GM19397 (cell line): ENCODE measurements around the gene INPP5E.

ENCODE experiments used
- ATAC-seq: cut with Tn5 transposase; IDR thresholded peaks from one replicate; pipeline ENCODE4 v1.9.1; 2021; ENCODE audit warnings: mild to moderate bottlenecking, moderate library complexity; ENCODE audit not compliant: unreplicated experiment

INPP5E gene

DNA sequence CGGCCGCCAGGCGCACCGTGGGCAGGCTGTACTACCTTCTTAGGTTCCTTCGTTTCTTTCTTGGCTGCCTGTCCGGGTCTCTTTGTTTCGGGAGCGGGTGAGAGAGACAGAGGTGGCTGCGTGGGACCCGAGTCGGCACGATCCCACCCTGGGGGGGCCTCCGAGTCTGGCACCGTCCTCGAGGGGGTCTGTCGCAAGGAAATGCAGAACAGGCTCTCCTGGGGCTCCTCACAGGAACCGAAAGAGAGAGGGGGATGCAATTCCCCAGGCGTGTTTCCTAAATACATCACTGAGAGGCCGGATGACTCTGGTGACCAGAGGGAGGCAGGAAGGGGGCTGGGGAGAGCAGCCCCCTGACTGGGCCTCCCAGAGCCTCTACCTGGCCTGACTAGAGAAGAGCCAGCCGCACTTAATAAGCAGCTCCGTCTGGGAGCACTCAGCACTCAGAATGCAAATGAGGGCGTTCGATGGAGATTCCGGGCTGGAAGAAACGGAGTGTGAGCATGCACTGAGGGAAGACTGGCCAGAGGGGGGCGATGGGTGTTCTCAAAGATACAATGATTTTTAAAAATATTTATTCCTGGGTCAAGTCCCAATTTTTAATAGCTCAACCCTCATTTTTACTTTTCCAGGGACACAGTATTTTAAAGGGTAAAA lies 11.7 kb upstream of the INPP5E start:
- ATAC-seq, result no peak

DNA sequence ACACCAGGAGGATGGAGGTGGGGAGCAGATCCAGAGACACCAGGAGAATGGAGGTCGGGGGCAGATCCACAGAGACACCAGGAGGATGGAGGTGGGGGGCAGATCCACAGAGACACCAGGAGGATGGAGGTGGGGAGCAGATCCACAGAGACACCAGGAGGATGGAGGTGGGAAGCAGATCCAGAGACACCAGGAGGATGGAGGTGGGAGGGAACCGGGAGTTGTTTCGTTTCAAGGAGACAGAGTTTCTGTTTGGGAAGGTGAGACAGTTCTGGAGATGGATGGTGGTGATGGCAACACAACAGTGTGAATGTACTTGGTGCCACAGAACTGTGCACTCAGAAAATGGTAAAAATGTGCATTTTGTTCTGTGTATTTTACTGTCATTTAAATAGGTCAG lies 9.0 kb upstream of the INPP5E start:
- no peak for ATAC-seq

DNA sequence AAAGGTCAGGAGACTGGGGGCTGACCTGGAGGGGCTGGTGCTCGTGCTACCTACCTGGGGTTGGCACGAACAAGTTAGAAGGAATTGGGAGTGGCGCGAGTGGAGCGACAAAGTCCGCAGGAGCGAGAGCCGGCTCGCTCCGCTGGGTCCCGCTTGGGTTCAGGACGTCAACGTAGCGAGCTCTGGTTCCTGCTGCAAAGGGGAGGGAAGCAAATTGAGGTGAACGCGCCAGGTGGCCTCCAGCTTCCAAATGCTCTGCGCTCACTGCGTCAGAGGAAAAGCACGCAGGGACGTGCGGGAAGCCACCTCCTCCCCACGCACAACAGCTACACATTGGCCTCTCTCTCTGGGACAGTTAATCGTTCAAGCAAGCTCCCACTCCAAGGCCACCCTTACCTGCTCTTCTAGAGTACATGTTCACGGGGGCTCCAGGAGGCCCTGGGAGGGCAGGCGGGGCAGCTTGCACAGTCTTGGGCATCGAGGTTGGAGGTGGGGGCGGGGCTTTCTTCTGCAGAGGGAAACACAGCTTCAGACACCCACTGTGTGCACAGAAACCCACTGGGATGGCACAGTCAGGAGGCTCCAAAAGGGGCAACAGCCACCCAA lies 7.6 kb upstream of the INPP5E start:
- ATAC-seq, result no peak

DNA sequence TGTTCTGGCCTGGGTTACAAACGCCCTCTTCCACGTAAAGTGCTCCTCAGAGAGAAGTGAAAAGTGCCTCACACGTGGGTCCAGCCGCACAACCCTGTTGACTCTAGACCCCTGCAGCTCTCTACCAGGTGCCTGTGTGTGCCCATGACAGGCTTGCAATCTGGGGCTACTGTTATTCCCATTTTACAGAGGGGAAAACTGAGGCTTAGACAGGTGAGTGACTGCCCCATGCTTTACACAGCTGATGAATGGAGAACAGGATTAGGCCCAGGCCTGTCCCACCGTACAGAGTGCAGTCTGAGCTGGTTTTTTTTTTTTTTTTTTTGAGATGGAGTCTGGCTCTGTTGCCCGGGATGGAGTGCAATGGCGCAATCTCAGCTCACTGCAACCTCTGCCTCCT lies 6.2 kb upstream of the INPP5E start:
- no peak for ATAC-seq

DNA sequence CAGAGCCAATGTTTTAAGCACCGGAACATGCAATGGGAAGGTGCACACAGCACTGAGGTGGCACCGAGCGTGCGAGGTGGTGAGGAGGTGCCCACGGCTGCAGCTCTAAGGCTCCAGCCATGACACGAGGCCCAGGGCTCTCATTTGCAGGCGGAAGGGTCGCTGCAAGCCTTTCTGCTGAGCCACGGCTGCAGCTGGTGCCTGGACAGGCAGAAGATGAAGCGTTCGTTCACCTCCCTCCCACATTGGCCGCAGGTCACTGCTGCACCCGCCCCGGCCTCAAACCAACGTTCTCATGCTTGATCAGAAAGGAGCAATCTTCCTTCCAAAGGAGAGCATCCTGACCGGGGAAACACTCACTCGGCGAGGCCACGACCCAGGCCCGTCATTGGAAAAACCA lies 4.5 kb upstream of the INPP5E start:
- ATAC-seq, result no peak

DNA sequence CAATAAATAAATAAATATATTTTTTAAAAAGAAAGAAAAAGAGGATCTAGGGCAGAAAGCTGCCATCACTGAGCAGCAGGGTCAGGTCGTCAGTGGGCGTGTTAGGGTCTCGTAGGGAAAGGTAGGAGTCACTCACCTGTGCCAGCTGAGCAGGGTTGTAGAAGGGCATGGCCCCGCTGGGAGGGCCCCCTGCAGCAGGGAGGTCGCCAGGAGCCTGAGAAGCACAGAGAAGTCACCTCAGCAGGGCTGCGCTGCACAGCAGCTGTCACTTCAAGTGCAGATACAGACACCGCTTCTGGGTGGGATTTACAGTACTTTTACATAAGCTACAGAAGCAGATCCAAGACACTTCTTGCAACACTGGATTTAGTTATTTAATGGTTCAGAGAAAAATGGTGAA lies 4.0 kb upstream of the INPP5E start:
- ATAC-seq, result no peak

DNA sequence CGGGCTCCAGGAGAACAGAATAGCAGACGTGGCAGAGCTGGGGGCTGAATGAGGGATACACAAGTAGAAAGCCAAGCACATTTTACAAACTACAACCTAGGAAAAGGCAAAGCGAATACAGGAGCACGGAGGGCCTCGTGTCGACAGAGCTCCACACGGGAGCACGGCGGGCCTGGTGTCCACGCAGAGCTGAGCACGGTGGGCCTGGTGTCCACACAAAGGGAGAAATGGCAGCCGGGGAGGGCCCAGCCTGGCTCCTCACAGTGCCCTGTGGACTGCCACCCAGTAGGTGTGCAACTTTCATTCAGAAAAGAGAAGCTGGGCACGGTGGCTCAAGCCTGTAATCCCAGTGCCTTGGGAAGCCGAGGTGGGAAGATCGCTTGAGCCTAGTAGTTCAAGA lies 3.4 kb upstream of the INPP5E start:
- ATAC-seq, result no peak

DNA sequence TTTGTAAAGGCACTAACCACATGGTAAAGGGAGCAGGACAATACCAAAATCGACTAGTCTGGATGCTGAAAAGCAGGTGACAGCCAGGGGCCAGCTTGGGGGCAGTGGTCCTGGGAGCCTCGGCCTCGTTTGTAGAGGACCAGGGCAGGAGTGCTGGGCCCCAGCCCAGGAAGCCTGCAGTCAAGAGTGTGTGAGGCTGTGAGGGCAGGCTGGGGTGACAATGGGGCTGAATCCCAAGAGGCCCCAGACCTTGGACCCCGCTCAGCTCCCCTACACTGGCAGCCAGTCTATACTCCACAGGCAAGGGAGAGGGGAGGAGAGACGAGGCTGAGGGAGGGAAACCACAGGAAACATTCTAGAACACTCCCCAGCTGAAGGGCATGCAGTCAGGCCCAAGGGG lies 2.6 kb upstream of the INPP5E start:
- ATAC-seq, result no peak

DNA sequence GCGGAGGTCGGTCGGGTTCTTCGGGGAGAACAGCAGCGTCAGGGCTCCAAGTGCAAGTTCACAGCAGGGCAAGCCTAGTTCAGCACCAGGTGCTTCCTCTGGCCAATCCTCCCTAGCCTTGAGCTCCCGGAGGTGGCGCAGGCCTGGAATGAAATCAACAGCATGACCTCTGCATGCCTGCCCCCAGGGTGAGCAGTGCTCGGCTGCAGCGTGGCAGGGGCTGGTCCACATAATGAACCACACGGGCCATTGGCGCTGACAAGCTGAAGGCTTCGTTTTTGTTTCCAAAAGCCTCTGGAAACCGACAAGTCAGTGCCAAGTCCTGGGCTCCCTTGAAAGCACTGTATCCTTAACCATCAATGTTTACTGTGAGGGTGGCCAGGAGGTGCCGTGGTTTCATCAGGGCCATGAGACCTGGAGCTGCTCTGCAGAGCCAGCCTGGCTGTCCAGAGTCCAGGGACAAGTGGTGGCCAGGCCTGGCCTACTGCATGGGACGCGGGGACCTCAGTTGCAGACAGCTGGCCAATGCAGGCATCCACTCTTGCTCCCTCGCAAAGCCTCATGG lies 2.1 kb upstream of the INPP5E start:
- no peak for ATAC-seq

DNA sequence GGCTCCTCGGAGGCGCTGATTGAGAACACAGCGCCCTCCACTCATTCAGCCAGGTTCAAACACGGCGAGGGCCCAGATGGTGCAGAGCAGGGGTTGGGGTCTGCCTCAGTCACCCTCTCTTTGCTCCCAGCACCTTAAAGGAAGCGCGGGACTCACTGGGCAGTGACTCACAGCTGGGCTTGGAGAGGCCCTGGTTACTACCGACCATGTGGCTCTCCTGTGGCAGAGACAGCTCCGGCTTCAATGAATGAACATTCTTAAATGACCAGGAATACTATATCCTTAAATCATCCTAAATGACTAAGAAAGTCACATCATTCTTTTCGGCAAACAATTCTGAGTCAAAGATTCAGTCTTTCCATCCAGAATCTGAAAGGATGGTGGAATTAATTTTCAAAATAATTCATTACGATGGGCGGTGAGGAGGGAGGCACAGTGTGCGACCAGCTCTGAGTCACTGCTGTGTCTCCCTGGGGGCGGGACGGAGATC lies 1.6 kb upstream of the INPP5E start:
- ATAC-seq, result no peak

DNA sequence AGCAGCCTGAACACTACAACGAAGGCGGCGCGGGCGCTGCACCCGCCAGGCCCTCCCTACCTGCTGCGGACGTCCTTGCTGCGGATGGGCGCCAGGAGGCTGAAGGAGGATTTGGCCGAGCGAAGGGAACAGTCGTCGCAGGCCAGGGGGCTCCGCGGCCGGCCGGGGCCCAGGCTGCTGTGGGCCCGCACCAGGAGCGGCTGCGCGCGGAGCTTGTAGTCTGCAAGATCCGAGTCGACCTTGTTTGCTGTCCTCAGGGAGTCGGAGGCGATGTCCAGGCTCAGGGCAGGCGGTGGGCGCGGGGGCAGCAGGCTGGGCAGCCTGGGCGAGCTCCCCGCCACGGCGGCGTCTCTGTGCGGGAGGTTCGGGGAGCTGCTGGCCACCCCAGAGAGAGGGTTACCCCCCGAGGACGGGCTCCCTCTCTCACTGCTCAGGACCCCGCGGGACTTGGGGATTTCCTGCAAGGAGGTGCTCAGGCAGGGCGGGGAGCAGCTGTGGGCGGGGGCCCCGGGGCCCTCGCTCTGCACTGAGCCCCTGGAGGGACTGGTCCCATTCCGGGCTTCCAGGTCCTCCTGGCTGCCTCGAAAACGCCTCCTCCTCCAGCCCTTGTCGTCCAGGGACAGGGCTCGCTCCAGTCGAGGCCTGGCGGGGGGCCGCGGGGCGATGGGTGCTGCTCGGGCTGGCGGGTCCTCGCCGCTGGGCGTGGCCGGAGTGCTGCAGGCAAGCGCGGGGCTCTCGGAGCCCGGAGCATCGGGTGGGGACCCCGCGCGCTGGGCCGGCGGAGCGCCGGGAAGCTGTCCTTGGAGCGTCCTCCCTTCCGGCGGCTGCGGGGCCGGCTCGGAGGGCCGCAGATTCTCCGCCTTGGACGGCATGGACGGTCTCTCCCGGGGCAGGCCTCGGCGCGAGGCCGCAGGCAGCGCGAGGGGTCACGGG lies 831 bp downstream of the INPP5E start:
- ATAC-seq, result peak; percentile 41

DNA sequence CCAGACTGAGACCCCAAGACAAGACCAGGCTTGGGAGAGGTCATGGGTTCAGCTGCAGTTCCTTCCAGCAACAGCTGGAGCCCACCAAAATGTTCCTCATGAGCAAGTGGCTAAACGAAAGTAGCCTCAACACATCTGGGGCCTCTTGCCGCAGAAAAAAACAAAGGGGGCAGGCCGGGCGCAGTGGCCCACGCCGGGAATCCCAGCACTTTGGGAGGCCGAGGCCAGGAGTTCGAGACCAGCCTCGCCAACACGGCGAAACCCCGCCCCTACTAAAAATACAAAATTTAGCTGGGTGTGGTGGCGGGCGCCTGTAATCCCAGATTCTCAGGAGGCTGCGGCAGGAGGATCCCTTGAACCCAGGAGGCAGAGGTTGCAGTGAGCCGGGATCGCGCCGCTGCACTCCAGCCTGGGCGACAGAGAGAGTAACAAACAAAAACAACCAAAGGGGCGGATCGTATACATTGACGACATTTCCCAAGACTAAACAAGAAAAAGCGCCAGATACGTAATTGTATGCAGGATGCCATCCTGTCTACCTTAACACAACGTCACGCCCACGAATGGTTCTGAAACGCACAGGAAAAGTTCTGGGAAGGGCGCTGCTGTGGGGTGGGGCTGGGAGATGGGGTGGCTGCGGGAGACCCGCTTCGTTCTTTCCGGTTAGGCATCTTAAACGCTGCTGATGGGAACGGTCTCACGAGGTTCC lies 1.7 kb downstream of the INPP5E start:
- ATAC-seq, result no peak

DNA sequence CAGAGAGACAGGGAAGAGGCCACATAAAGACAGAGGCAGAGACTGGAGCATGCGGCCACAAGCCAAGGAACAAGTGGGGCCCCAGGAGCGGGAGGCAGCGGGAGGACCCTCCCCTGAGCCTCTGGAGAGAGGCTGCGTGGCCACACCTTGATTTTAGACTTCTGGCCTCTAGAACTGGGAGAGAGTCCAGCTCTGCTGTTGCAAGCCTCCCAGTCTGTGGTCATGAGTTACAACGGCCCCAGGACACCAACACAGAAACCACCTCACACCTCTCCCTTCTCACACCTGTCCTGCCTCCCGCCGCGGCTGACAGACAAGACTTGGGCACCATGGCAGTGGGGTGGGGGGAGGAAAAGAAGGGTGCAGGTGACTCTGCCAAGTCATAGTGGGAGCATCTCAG lies 2.2 kb downstream of the INPP5E start:
- ATAC-seq, result no peak

DNA sequence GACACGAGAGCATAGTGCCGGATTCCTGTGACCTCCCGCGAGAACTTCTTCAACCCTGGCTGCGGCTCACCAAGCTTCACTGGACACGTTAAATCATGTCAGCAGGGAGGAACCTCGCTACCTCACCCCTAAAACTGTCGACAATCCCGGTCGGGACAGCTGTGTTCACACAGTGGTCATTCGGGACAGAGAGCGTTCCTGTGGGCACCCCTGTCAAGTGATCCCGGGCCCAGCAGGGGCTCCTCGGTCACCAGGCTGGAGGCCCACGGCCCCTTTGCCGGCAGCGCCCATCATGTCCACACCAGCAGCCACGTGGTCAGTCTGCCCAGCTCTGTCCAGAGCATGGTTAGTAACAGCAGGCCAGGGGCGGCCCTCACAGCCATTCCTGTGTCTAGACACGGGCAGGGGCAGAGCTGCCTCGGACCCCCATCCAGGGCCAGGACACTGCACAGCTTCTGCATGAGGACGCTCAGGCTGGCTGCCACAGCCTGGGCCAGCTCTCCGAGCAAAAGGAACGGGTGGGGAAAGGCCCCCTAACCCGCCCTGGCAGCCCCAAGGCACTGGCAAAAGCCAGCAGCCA lies 3.5 kb downstream of the INPP5E start:
- no peak for ATAC-seq

DNA sequence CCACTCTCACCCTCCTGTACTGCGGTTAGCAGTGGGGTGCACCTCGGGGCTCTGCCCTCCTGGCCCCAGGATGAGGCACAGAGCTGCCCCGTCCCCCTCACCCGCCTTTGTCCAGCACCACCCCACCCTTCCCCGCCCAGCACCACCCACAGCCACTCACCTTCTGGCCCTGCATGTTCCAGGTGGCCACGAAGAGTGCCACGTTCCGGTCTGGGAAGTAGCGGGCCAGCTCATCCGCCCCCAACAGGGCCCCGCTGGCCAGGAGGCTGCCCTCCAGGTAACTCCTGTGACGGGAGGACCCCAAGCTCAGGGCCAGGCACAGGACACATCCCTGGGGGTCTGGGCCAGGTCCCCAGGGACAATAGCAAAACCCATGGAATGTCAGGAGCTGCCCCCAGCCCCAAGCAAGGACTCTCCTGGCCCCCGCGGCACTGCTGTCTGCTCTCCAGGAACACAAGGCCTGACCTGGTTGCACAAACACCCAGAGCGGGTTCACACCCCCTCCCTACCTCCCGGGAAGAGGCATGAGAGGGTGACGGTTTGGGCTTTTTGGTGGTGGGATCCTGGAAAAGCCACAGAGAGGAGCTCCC lies 5.0 kb downstream of the INPP5E start:
- ATAC-seq, result no peak

DNA sequence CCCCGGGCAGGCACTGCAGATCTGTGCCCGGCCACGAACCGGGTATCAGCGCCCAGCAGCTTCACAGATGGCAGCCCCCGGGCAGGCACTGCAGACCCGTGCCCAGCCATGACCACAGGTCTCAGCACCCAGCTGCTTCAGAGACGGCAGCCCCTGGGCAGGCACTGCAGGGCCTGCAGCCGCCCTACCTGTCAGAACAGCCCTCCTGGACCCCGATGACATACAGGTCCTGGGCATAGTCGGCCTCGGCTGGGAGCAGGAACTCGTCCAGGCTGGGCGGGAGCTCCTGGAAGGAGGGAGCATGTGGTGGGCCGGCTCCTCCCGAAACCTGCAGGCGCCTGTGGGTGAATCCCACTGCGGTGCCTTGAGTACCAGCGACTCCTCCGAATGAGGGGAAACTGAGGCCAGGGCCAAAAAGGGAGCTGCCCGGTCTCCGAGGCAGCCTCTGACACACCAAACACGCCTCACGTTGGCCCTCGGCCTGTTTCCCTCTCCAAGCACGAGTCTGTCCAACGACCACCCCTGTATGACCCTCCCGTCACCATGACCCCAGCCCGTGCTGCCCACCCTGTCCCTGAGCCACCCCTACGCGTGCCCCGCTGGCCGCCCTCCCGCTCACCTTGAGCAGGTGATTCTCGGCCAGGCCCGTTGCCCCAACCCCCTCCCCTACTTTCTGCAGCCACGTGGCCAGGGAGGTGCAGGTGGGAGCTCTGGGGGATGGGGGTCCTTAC lies 5.6 kb downstream of the INPP5E start:
- no peak for ATAC-seq

DNA sequence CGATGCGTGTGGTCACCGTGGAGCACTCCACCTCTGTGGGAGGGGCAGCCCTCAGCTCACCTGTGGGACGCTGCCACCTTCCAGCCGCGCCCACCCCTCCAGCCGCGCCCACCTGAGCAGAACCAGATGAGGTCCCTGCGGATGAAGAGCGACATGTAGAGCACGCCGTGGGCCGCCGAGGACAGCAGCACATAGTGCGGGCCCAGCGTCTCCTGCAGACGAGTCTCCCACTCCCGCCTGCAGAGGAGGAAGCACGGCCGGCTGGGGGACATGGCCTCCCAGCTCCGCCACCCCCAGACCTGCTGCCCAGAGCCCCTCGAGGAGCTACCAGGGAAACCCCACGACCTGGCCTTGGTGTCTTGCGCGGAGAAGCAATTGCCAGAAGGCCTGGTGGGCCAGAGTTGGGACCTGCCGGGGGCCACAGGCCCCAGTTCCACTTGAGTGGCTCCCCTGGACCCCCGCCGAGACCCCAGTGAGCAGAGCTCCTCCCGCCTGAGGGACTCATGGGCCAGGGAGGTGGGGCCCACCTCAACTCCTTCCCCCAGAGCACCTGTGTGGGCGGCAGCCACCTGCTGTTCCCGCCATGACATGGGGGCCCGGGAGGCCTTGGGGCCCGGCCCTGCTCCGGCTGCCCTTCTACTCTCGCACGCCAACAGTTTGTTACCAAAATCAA lies 6.5 kb downstream of the INPP5E start:
- no peak for ATAC-seq

DNA sequence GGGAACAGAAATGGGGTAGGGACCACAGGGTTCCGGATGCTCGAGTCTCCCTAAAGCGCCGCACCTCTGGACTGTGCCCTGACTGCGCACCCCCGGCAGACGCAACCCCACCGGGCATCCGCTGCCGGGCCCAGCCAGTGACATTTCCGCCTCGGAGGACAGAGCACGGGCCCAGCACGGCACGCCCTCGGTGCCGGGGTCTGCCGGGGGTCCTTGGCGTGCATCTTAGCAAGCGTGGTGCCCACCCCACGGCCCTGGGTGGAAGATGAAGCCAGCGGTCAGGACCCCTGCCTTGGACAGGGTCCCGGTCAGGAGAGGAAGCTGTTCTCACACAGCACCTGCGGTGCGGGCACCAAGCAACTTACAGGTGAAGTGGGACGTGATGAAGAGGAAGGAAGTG lies 7.1 kb downstream of the INPP5E start:
- no peak for ATAC-seq

DNA sequence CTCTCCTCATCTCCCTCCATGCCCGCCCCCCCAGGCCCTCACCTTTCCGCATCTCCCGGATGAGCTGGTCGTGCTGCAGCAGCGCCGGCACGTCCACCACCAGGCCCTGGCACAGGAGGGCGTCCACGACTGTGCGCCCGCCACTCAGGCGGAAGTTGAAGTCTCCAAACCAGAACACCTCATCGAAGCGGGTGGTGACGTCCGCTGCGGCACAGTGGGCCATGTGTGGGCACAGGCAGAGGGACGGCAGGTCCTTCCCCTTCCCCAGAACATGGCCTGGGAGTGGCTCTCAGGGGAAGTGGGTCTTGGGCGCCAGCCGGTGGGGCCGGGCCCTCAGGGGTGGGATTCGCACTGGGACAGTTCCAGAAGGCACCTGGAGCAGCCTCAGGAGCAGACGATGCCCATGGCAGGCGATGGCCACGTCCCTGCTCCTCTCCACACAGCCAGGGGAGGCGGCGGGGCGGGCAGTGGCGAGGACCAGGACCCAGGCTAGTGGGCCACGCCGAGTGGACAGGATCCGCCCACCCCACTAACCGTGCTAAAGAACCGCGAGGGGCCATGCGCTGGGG lies 7.8 kb downstream of the INPP5E start:
- no peak for ATAC-seq
